ENCODE measurements around the gene IL34. TPM values are rescaled to one million over a fixed set of nuclear protein-coding genes. Genes with fewer than 3 reads are reported as not detected.

IL34 gene
- total RNA-seq, 2 experiments from 2014 or later: not detected

DNA sequence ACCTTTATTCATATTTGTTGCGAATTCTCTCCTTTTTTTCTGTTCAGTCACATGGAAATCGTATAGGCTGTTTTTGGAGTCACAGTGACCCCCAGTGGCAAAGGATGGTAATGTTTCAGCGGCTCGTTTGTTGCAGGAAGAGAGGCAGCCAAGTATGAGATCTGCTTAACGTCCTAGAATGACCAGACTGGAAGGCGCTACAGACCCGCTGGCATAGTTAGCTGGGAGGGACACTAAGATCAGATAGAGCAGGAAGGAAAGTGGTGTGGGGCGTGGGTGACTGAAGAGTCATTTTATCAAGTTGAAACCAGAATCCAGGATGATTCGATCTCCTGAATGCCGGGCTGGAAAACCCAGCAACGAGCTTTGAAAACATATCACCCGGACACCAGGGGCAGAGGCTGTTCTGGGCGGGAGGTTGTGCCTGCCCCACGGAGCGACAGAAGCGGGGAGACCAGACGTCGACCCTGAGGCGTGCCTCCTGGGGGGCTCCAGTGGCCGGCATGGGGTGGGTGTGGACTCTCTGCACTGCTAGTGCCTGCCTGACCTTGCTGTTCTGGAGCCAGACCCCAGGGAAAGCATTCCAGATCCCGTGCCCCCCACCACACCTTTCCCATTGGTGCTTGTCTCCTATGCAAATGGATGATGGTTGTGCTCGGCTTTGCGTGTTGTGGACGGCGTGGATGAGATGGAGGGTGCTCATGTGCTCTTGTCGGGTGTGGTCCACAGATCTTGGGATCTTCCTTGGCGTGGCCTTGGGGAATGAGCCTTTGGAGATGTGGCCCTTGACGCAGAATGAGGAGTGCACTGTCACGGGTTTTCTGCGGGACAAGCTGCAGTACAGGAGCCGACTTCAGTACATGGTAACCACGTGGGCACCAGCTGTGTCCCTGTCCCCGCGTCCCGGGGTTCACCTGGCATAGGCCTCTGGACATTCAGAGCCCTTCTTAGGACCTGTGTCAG is 7.7 kb downstream of the IL34 start:
- no peak overlapping the region for H3K4me3 ChIP-seq (ENCODE audit: low read depth, low read length, poor library complexity, severe bottlenecking)
- BruUV-seq (replicated peaks): no TSS peak
- no peaks in the 10 kb centered on the region for H4K20me1 ChIP-seq (ENCODE audit: insufficient read depth, low read length)
- TF ChIP-seq, protein P1, sequence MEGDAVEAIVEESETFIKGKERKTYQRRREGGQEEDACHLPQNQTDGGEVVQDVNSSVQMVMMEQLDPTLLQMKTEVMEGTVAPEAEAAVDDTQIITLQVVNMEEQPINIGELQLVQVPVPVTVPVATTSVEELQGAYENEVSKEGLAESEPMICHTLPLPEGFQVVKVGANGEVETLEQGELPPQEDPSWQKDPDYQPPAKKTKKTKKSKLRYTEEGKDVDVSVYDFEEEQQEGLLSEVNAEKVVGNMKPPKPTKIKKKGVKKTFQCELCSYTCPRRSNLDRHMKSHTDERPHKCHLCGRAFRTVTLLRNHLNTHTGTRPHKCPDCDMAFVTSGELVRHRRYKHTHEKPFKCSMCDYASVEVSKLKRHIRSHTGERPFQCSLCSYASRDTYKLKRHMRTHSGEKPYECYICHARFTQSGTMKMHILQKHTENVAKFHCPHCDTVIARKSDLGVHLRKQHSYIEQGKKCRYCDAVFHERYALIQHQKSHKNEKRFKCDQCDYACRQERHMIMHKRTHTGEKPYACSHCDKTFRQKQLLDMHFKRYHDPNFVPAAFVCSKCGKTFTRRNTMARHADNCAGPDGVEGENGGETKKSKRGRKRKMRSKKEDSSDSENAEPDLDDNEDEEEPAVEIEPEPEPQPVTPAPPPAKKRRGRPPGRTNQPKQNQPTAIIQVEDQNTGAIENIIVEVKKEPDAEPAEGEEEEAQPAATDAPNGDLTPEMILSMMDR (conservative IDR thresholded peaks at IDR 0.05; ENCODE audit: low read length): peak; percentile 99
- no peak for TF ChIP-seq EZH2phosphoT487 (IDR thresholded peaks at IDR 0.05; ENCODE audit: borderline replicate concordance, low read depth, low read length)
- H3K9me2 ChIP-seq (ENCODE audit: insufficient read depth, low read length): no peaks in the 10 kb centered on the region
- intact Hi-C loops (cut with micrococcal nuclease; ENCODE audit: unreplicated experiment): loop anchor here (1.0 to 5.0 kb wide), 5 partner anchors 87 to 323 kb away; no protein-coding TSS in a partner anchor
- no peaks in the 10 kb centered on the region for H3K79me2 ChIP-seq (ENCODE audit: insufficient read depth, low read depth, low read length)
- peaks cover 4% of the 10 kb centered on the region for H3K4me1 ChIP-seq (ENCODE audit: insufficient read depth, low read length, poor library complexity, severe bottlenecking)
- no peaks in the 10 kb centered on the region for H3K9me3 ChIP-seq (ENCODE audit: low read length)
- H2AFZ ChIP-seq (ENCODE audit: low read length): peak overlapping the region; percentile 86; the same call in 1 of the 2 replicates
- peak; percentile 73 for DNase-seq (ENCODE audit: low spot score)
- POLR2A ChIA-PET: interaction anchor here (0.7 to 1.2 kb wide), 2 partner anchors 307 to 862 kb away, joined by 3 to 4 read pairs; no protein-coding TSS in a partner anchor
- H3K36me3 ChIP-seq (ENCODE audit: insufficient read depth, low read length): no peaks in the 10 kb centered on the region
- H3K4me2 ChIP-seq (ENCODE audit: low read length): peak overlapping the region; percentile 44; the same call in 1 of the 2 replicates
- CTCF ChIA-PET (ENCODE audit: unreplicated experiment): interaction anchor here (1.4 kb wide), 1 partner anchor 145 kb away, joined by 5 read pairs; no protein-coding TSS in a partner anchor
- H3K27ac ChIP-seq (ENCODE audit: low read depth, low read length, poor library complexity, severe bottlenecking): no peak overlapping the region

GRCh38 chr16:70656065-70656711 is 9.8 kb downstream of the IL34 start:
- peaks cover 4% of the 10 kb centered on the region for H3K4me1 ChIP-seq (ENCODE audit: insufficient read depth, low read length, poor library complexity, severe bottlenecking)
- no peaks in the 10 kb centered on the region for H3K9me3 ChIP-seq (ENCODE audit: low read length)
- H3K27ac ChIP-seq (ENCODE audit: low read depth, low read length, poor library complexity, severe bottlenecking): no peak overlapping the region
- H2AFZ ChIP-seq (ENCODE audit: low read length): no peak overlapping the region
- H4K20me1 ChIP-seq (ENCODE audit: insufficient read depth, low read length): no peaks in the 10 kb centered on the region
- no peak overlapping the region for H3K4me2 ChIP-seq (ENCODE audit: low read length)
- H3K79me2 ChIP-seq (ENCODE audit: insufficient read depth, low read depth, low read length): no peaks in the 10 kb centered on the region
- no peak for TF ChIP-seq EZH2phosphoT487 (IDR thresholded peaks at IDR 0.05; ENCODE audit: borderline replicate concordance, low read depth, low read length)
- TF ChIP-seq, protein P1 (conservative IDR thresholded peaks at IDR 0.05; ENCODE audit: low read length): no peak
- H3K36me3 ChIP-seq (ENCODE audit: insufficient read depth, low read length): no peaks in the 10 kb centered on the region
- BruUV-seq (replicated peaks): no TSS peak
- intact Hi-C loops (cut with micrococcal nuclease; ENCODE audit: unreplicated experiment): no loop called here
- no peaks in the 10 kb centered on the region for H3K9me2 ChIP-seq (ENCODE audit: insufficient read depth, low read length)
- ChIA-PET CTCF (ENCODE audit: unreplicated experiment) (no interaction called here), POLR2A (no interaction called here)
- H3K4me3 ChIP-seq (ENCODE audit: low read depth, low read length, poor library complexity, severe bottlenecking): no peak overlapping the region
- no peak for DNase-seq (ENCODE audit: low spot score)

All from OCI-LY7 (cell line).